22Rv1 (cell line): Measurements from ENCODE around the gene CDC16.

Source experiments
- CTCF ChIP-seq: fragments of 450-650 bp; IDR thresholded peaks from 2 replicates; pipeline ENCODE4 v1.5.1; 2017; ENCODE audit warnings: mild to moderate bottlenecking
- ZFX ChIP-seq: fragments of 450-650 bp; IDR thresholded peaks from 2 replicates; pipeline ENCODE4 v1.6.1; 2017; ENCODE audit warnings: antibody characterized with exemption, borderline replicate concordance

- no peak for TF ChIP-seq CTCF
- TF ChIP-seq ZFX, result no peak
These were observed 65.1 kb downstream of the CDC16 start for GRCh38 chr13:114299604-114300305.
